Activated CD8-positive, alpha-beta memory T cell treated with anti-CD3 and anti-CD28 coated beads, Interleukin-2, amount 10 ng/mL, durations not matched to agents 7 days and 5 days (primary cell): ENCODE measurements around the gene HARBI1. TPM values are rescaled to one million over a fixed set of nuclear protein-coding genes. Genes with fewer than 3 reads are reported as not detected.

Experiments
- ATAC-seq: fragments of 150-1000 bp; cut with Tn5 transposase; one replicate; pipeline ENCODE4 v1.10.0; 2021; ENCODE audit warnings: moderate library complexity
- CTCF ChIA-PET: fragments of 350-600 bp; sonication (Branson Sonifier 250); formaldehyde crosslinking; loops from one replicate; lab custom pipeline; 2021; ENCODE audit warnings: antibody characterized with exemption; lab: Charles Lee
- DNase-seq: peaks from one replicate; pipeline ENCODE4 v3.0.0-alpha.2; 2020
- H3K27ac Mint-ChIP-seq: one replicate; pipeline ENCODE4 v1.8.0; 2021; ENCODE audit warnings: mild to moderate bottlenecking, mixed read lengths
- H3K27me3 Mint-ChIP-seq: one replicate; pipeline ENCODE4 v1.8.0; 2021; ENCODE audit warnings: mixed read lengths
- H3K36me3 Mint-ChIP-seq: one replicate; pipeline ENCODE4 v1.8.0; 2021; ENCODE audit warnings: mild to moderate bottlenecking, mixed read lengths
- H3K4me1 Mint-ChIP-seq: one replicate; pipeline ENCODE4 v1.8.0; 2021; ENCODE audit warnings: mixed read lengths
- H3K4me3 Mint-ChIP-seq: one replicate; pipeline ENCODE4 v1.8.0; 2021; ENCODE audit warnings: mild to moderate bottlenecking, moderate library complexity, mixed read lengths
- H3K9me3 Mint-ChIP-seq: one replicate; pipeline ENCODE4 v1.8.0; 2022; ENCODE audit warnings: low read depth, mixed read lengths
- total RNA-seq, 2 experiments: library from RNA; stranded (reverse); gene quantifications; one replicate each; pipeline ENCODE4 v1.2.3, GENCODE V29; 2021

HARBI1 gene
- total RNA-seq, 2 experiments from 2014 or later = 5.9 to 6.6 TPM

- Mint-ChIP-seq H3K27me3 (no peaks in the 10 kb centered on the region), H3K4me1 (peaks cover 3% of the 10 kb centered on the region), H3K27ac (no peak overlapping the region), H3K9me3 (no peaks in the 10 kb centered on the region), H3K36me3 (peaks cover 16% of the 10 kb centered on the region), H3K4me3 (no peak overlapping the region)
- CTCF ChIA-PET = no interaction called here
- DNase-seq (no peak), ATAC-seq (no peak)
These were observed 34.4 kb downstream of the HARBI1 start for GRCh38 chr11:46582588-46582987.

DNA sequence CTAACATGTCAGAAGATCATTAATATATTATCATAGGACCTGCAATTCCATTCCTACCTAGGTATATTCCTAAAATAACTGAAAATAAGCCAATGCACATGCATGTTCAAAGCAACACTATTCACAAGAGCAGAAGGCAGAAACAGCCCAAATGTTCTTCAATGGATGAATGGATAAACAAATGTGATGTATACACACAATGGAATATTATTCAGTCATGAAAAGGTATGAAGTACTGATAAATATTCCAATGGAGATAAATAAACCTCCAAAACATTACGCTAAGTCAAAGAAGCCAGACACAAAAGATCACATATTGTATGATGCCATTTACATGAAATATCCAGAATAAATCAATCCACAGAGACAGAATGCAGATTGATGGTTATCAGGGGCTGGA lies 40.0 kb downstream of the HARBI1 start:
- no peak for DNase-seq
- no peak overlapping the region for H3K27ac Mint-ChIP-seq
- H3K36me3 Mint-ChIP-seq = peaks cover 29% of the 10 kb centered on the region
- CTCF ChIA-PET = no interaction called here
- peaks cover 18% of the 10 kb centered on the region for H3K4me1 Mint-ChIP-seq
- H3K27me3 Mint-ChIP-seq = no peaks in the 10 kb centered on the region
- H3K9me3 Mint-ChIP-seq = no peaks in the 10 kb centered on the region
- H3K4me3 Mint-ChIP-seq = no peak overlapping the region
- ATAC-seq = no peak

- ATAC-seq (no peak), DNase-seq (no peak)
- Mint-ChIP-seq H3K27me3 (no peaks in the 10 kb centered on the region), H3K4me3 (no peak overlapping the region), H3K36me3 (peaks cover 25% of the 10 kb centered on the region), H3K4me1 (peaks cover 29% of the 10 kb centered on the region), H3K27ac (no peak overlapping the region), H3K9me3 (no peaks in the 10 kb centered on the region)
- CTCF ChIA-PET = interaction anchor here (0.6 to 1.2 kb wide), 2 partner anchors 24 to 111 kb away, joined by 3 read pairs; no protein-coding TSS in a partner anchor
These were observed 42.4 kb downstream of the HARBI1 start for GRCh38 chr11:46574656-46575055.

GRCh38 chr11:46570790-46571398 lies 46.1 kb downstream of the HARBI1 start:
- ATAC-seq (peak; percentile 57), DNase-seq (no peak)
- H3K27ac Mint-ChIP-seq = peak overlapping the region; percentile 29
- H3K36me3 Mint-ChIP-seq = peaks cover 23% of the 10 kb centered on the region
- H3K4me1 Mint-ChIP-seq = peaks cover 28% of the 10 kb centered on the region
- H3K9me3 Mint-ChIP-seq = no peaks in the 10 kb centered on the region
- H3K4me3 Mint-ChIP-seq = no peak overlapping the region
- CTCF ChIA-PET = interaction anchor here (0.6 to 2.3 kb wide), 9 partner anchors 10 to 234 kb away, joined by 3 to 14 read pairs (median 5); partner anchors contain the start of genes AMBRA1, ATG13 and HARBI1
- no peaks in the 10 kb centered on the region for H3K27me3 Mint-ChIP-seq

GRCh38 chr11:46565232-46565840 lies 51.7 kb downstream of the HARBI1 start:
- Mint-ChIP-seq H3K27ac (no peak overlapping the region), H3K4me3 (no peak overlapping the region), H3K27me3 (no peaks in the 10 kb centered on the region), H3K4me1 (peaks cover 25% of the 10 kb centered on the region), H3K36me3 (peaks cover 5% of the 10 kb centered on the region), H3K9me3 (no peaks in the 10 kb centered on the region)
- CTCF ChIA-PET = interaction anchor here (1.5 kb wide), 1 partner anchor 52 kb away, joined by 3 read pairs; no protein-coding TSS in a partner anchor
- DNase-seq (no peak), ATAC-seq (no peak)

DNA sequence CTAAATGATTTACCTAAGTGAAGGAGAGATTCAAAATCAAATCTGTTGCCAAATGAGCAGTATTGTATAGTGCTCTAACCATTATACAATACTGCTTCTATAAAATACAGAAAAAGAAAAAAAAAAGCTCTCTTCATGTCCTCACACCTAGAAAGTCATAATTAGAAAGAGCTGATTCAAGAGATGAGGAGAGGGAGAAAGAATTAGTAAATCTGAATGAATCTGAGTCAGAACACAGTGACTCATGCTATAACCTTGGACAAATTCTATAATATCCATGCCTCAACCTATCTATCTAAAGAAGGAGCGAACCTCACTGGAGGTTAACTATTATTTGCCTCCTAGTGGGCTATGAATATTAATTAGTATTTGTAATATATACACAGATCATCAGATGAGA lies 52.6 kb downstream of the HARBI1 start:
- Mint-ChIP-seq H3K27me3 (no peaks in the 10 kb centered on the region), H3K4me1 (peaks cover 32% of the 10 kb centered on the region), H3K36me3 (peaks cover 5% of the 10 kb centered on the region), H3K9me3 (no peaks in the 10 kb centered on the region), H3K4me3 (no peak overlapping the region), H3K27ac (no peak overlapping the region)
- DNase-seq (no peak), ATAC-seq (no peak)
- CTCF ChIA-PET = interaction anchor here (1.5 kb wide), 1 partner anchor 51 kb away, joined by 3 read pairs; no protein-coding TSS in a partner anchor

DNA sequence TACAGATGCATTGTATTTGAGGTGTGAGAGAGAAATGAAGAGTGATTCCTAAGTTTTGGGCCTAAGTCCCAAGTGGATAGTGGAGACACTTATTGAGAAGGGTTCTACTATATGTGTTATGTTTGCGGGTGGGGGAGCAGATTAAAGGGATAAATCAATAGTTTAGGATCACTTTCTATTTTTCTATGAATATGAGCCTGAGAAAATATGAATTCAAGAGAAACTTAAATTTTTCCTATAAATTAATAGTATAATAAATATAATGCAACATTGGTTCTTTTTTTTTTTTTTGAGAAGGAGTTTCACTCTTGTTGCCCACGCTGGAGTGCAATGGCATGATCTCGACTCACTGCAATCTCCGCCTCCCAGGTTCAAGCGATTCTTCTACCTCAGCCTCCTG lies 54.5 kb downstream of the HARBI1 start:
- Mint-ChIP-seq H3K36me3 (peaks cover 7% of the 10 kb centered on the region), H3K9me3 (no peaks in the 10 kb centered on the region), H3K27me3 (no peaks in the 10 kb centered on the region), H3K27ac (no peak overlapping the region), H3K4me1 (peaks cover 48% of the 10 kb centered on the region), H3K4me3 (no peak overlapping the region)
- CTCF ChIA-PET = interaction anchor here (1.2 to 2.6 kb wide), 2 partner anchors 55 to 592 kb away, joined by 3 to 15 read pairs; partner anchors contain the start of genes ATG13 and HARBI1
- DNase-seq (no peak), ATAC-seq (no peak)

- ATAC-seq = peak; percentile 80
These were observed 56.6 kb downstream of the HARBI1 start for GRCh38 chr11:46560300-46560991.

DNA sequence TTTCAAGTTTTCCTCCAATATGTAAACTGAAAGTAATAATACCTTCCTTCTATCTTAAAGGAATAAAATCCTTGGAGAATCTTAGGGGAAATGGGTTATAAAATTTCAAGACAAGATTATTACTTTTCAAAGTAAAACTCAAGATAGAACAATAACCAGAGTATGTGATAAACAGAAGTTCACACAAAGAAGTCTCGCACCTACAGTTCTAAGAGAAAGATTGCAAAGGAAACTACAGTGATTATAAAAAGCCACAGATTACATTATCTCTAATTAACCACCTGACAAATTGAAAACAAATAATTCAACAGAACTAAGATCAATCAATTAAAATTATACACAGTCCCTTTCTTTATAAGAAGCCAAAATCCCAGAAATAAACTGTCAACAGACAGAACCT lies 57.2 kb downstream of the HARBI1 start:
- ATAC-seq (no peak), DNase-seq (no peak)
- H3K4me1 Mint-ChIP-seq = peaks cover 68% of the 10 kb centered on the region
- H3K36me3 Mint-ChIP-seq = peaks cover 11% of the 10 kb centered on the region
- no peaks in the 10 kb centered on the region for H3K27me3 Mint-ChIP-seq
- peak overlapping the region; percentile 91 for H3K4me3 Mint-ChIP-seq
- H3K27ac Mint-ChIP-seq = peak overlapping the region; percentile 97
- no peaks in the 10 kb centered on the region for H3K9me3 Mint-ChIP-seq
- CTCF ChIA-PET = interaction anchor here (0.9 to 2.6 kb wide), 5 partner anchors 9 to 58 kb away, joined by 3 to 15 read pairs (median 3); partner anchors contain the start of genes AMBRA1, ATG13 and HARBI1

More at GRCh38 chr11:46560300-46560991, 56.6 kb downstream of the HARBI1 start:
- peaks cover 61% of the 10 kb centered on the region for H3K4me1 Mint-ChIP-seq
- H3K4me3 Mint-ChIP-seq = peak overlapping the region; percentile 91
- no peaks in the 10 kb centered on the region for H3K9me3 Mint-ChIP-seq
- H3K36me3 Mint-ChIP-seq = peaks cover 6% of the 10 kb centered on the region
- peak overlapping the region; percentile 97 for H3K27ac Mint-ChIP-seq
- H3K27me3 Mint-ChIP-seq = no peaks in the 10 kb centered on the region
- DNase-seq = peak; percentile 56
- CTCF ChIA-PET = interaction anchor here (0.8 to 2.6 kb wide), 11 partner anchors 9 to 603 kb away, joined by 3 to 15 read pairs (median 3); partner anchors contain the start of genes AMBRA1, ARHGAP1, ATG13 and HARBI1

DNA sequence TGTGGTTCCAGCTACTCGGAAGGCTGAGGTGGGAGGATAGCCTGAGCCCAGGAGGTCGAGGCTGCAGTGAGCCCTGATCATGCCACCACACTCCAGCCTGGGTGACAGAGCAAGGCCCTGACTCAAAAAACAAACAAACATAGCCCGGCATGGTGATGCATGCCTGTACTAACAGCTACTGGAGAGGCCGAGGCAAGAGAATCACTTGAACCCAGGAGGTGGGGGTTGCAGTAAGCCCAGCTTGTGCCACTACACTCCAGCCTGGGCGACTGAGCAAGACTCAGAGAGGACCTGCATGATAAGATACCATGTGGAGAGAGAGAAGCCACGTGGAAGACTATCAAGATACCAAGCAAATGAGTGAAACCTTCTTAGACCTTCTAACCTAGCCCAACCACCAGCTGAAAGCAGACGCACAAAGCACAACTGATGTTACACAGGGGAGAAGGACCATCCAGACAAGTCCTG lies 59.3 kb downstream of the HARBI1 start:
- Mint-ChIP-seq H3K4me1 (peaks cover 77% of the 10 kb centered on the region), H3K27ac (no peak overlapping the region), H3K4me3 (no peak overlapping the region), H3K9me3 (no peaks in the 10 kb centered on the region), H3K36me3 (peaks cover 22% of the 10 kb centered on the region), H3K27me3 (no peaks in the 10 kb centered on the region)
- ATAC-seq (no peak), DNase-seq (no peak)
- CTCF ChIA-PET = interaction anchor here (1.0 to 3.1 kb wide), 4 partner anchors 36 to 113 kb away, joined by 3 to 13 read pairs (median 4); partner anchors contain the start of genes AMBRA1, ATG13 and HARBI1

GRCh38 chr11:46555267-46556054 lies 61.6 kb downstream of the HARBI1 start:
- peaks cover 60% of the 10 kb centered on the region for H3K4me1 Mint-ChIP-seq
- CTCF ChIA-PET = interaction anchor here (0.9 to 3.1 kb wide), 5 partner anchors 13 to 116 kb away, joined by 3 to 14 read pairs (median 4); partner anchors contain the start of genes ATG13 and HARBI1
- H3K36me3 Mint-ChIP-seq = peaks cover 22% of the 10 kb centered on the region
- ATAC-seq (peak; percentile 66), DNase-seq (peak; percentile 71)
- H3K9me3 Mint-ChIP-seq = no peaks in the 10 kb centered on the region
- peak overlapping the region; percentile 79 for H3K27ac Mint-ChIP-seq
- H3K27me3 Mint-ChIP-seq = no peaks in the 10 kb centered on the region
- H3K4me3 Mint-ChIP-seq = peak overlapping the region; percentile 25
